WTC11 (cell line): ENCODE results near the gene INPP4B. TPM values are rescaled to one million over a fixed set of nuclear protein-coding genes. Genes with fewer than 3 reads are reported as not detected.

Source experiments
- ATAC-seq: fragments of 200-7000 bp; cut with Tn5 transposase; 2 replicates; pipeline ENCODE4 v1.10.0; 2021; ENCODE audit warnings: mild to moderate bottlenecking, moderate library complexity
- CTCF ChIA-PET: fragments of 300-600 bp; sonication (Branson Sonifier 250); formaldehyde crosslinking; loops from one replicate; lab custom pipeline; 2021; ENCODE audit warnings: antibody characterized with exemption; lab: Charles Lee
- POLR2A ChIA-PET: fragments of 350-600 bp; sonication (Branson Sonifier 250); formaldehyde crosslinking; loops from one replicate; lab custom pipeline; 2021; ENCODE audit warnings: antibody characterized with exemption; lab: Charles Lee
- DNase-seq: peaks from one replicate; pipeline ENCODE4 v3.0.0; 2021; ENCODE audit warnings: low spot score
- H3K27ac Mint-ChIP-seq: 2 replicates; pipeline ENCODE4 v1.8.0; 2021; ENCODE audit warnings: mixed read lengths
- H3K27me3 Mint-ChIP-seq: 2 replicates; pipeline ENCODE4 v1.8.0; 2021; ENCODE audit warnings: low read depth, mild to moderate bottlenecking, moderate library complexity, mixed read lengths
- H3K36me3 Mint-ChIP-seq: 2 replicates; pipeline ENCODE4 v1.8.0; 2021; ENCODE audit warnings: mixed read lengths
- H3K4me1 Mint-ChIP-seq: 2 replicates; pipeline ENCODE4 v1.8.0; 2022; ENCODE audit warnings: mixed read lengths
- H3K4me3 Mint-ChIP-seq: 2 replicates; pipeline ENCODE4 v1.8.0; 2021; ENCODE audit warnings: mild to moderate bottlenecking, moderate library complexity, mixed read lengths
- H3K9me3 Mint-ChIP-seq: 2 replicates; pipeline ENCODE4 v1.8.0; 2021; ENCODE audit warnings: mixed read lengths
- EMX1 ChIP-seq: fragments of 250-450 bp; sonication (Bioruptor Pico); IDR thresholded peaks from 2 replicates; pipeline ENCODE4 v1.8.0; 2021; ENCODE audit warnings: mild to moderate bottlenecking
- FOXP1 ChIP-seq: sonication (generic); formaldehyde crosslinking; IDR thresholded peaks from 2 replicates; pipeline ENCODE4 v1.8.0; 2022; ENCODE audit warnings: missing genetic modification reagents, mild to moderate bottlenecking, moderate library complexity, borderline replicate concordance
- FOXP4 ChIP-seq: sonication (generic); formaldehyde crosslinking; IDR thresholded peaks from 2 replicates; pipeline ENCODE4 v1.8.0; 2022; ENCODE audit warnings: mild to moderate bottlenecking, missing genetic modification reagents
- MAX ChIP-seq: sonication (generic); formaldehyde crosslinking; IDR thresholded peaks from 2 replicates; pipeline ENCODE4 v1.8.0; 2022; ENCODE audit warnings: mild to moderate bottlenecking, missing genetic modification reagents
- MLX ChIP-seq: sonication (generic); formaldehyde crosslinking; IDR thresholded peaks from 2 replicates; pipeline ENCODE4 v1.8.1; 2023; ENCODE audit warnings: mild to moderate bottlenecking, missing genetic modification reagents, moderate library complexity
- NFE2L1 ChIP-seq: sonication (generic); formaldehyde crosslinking; IDR thresholded peaks from 2 replicates; pipeline ENCODE4 v1.8.1; 2023; ENCODE audit warnings: missing genetic modification reagents
- PRRX2 ChIP-seq: fragments of 250-450 bp; sonication (Bioruptor Pico); IDR thresholded peaks from 2 replicates; pipeline ENCODE4 v1.8.0; 2021; ENCODE audit warnings: mild to moderate bottlenecking
- SMAD4 ChIP-seq: sonication (generic); formaldehyde crosslinking; IDR thresholded peaks from 2 replicates; pipeline ENCODE4 v1.8.0; 2022; ENCODE audit warnings: mild to moderate bottlenecking, missing genetic modification reagents
- STAT6 ChIP-seq: sonication (generic); formaldehyde crosslinking; conservative IDR thresholded peaks from 2 replicates; pipeline ENCODE4 v1.8.1; 2023; ENCODE audit warnings: mild to moderate bottlenecking, low read depth, missing genetic modification reagents, moderate library complexity
- TEAD1 ChIP-seq: sonication (generic); formaldehyde crosslinking; IDR thresholded peaks from 2 replicates; pipeline ENCODE4 v1.8.0; 2022; ENCODE audit warnings: mild to moderate bottlenecking, missing genetic modification reagents
- ZBTB43 ChIP-seq: sonication (generic); formaldehyde crosslinking; IDR thresholded peaks from 2 replicates; pipeline ENCODE4 v1.8.1; 2023; ENCODE audit warnings: mild to moderate bottlenecking, missing genetic modification reagents
- ZNF138 ChIP-seq: sonication (generic); formaldehyde crosslinking; conservative IDR thresholded peaks from 2 replicates; pipeline ENCODE4 v1.8.1; 2022; ENCODE audit warnings: mild to moderate bottlenecking, moderate library complexity, missing genetic modification reagents
- ZNF263 ChIP-seq: sonication (generic); formaldehyde crosslinking; IDR thresholded peaks from 2 replicates; pipeline ENCODE4 v1.8.1; 2022; ENCODE audit warnings: low read depth, mild to moderate bottlenecking, moderate library complexity, missing genetic modification reagents
- ZNF396 ChIP-seq: fragments of 250-450 bp; sonication (Bioruptor Pico); IDR thresholded peaks from 2 replicates; pipeline ENCODE4 v1.8.0; 2021; ENCODE audit warnings: mild to moderate bottlenecking, moderate library complexity, borderline replicate concordance
- total RNA-seq: library from RNA; stranded (reverse); gene quantifications from 3 replicates; pipeline ENCODE4 v1.2.3, GENCODE V29; 2021
- TF ChIP-seq, protein P1 (sequence below): fragments of 250-450 bp; sonication (Bioruptor Pico); IDR thresholded peaks from 2 replicates; pipeline ENCODE4 v1.9.0; 2021; ENCODE audit warnings: moderate library complexity, mild to moderate bottlenecking, inconsistent platforms, borderline replicate concordance
- TF ChIP-seq, protein P2 (sequence below): sonication (generic); formaldehyde crosslinking; IDR thresholded peaks from 2 replicates; pipeline ENCODE4 v1.8.0; 2022; ENCODE audit warnings: missing genetic modification reagents
- TF ChIP-seq, protein P3 (sequence below): sonication (generic); formaldehyde crosslinking; IDR thresholded peaks from 2 replicates; pipeline ENCODE4 v1.8.1; 2023; ENCODE audit warnings: mild to moderate bottlenecking, moderate library complexity, missing genetic modification reagents

INPP4B gene
- total RNA-seq, 1 experiment from 2014 or later = 0.92 TPM

GRCh38 chr4:142713282-142714030 is 132.6 kb downstream of the INPP4B start:
- Mint-ChIP-seq H3K9me3 (no peaks in the 10 kb centered on the region), H3K36me3 (no peaks in the 10 kb centered on the region), H3K4me1 (peaks cover 9% of the 10 kb centered on the region), H3K4me3 (no peak overlapping the region), H3K27me3 (no peaks in the 10 kb centered on the region), H3K27ac (no peak overlapping the region)
- no peak for DNase-seq
- ChIA-PET CTCF (no interaction called here), POLR2A (no interaction called here)
- ATAC-seq = peak; percentile 81
- TF ChIP-seq MAX (CRISPR knock-in tag) = no peak
- TF ChIP-seq FOXP1 (CRISPR knock-in tag) = no peak
- no peak for TF ChIP-seq EMX1 (CRISPR knock-in tag)
- TF ChIP-seq FOXP4 = no peak
- TF ChIP-seq, protein P1, sequence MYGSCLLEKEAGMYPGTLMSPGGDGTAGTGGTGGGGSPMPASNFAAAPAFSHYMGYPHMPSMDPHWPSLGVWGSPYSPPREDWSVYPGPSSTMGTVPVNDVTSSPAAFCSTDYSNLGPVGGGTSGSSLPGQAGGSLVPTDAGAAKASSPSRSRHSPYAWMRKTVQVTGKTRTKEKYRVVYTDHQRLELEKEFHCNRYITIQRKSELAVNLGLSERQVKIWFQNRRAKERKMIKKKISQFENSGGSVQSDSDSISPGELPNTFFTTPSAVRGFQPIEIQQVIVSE (CRISPR knock-in tag) = no peak
- TF ChIP-seq NFE2L1 (CRISPR knock-in tag) = no peak
- TF ChIP-seq MLX = no peak
- TF ChIP-seq ZNF138 = no peak
- TF ChIP-seq TEAD1 = no peak
- TF ChIP-seq, protein P2, sequence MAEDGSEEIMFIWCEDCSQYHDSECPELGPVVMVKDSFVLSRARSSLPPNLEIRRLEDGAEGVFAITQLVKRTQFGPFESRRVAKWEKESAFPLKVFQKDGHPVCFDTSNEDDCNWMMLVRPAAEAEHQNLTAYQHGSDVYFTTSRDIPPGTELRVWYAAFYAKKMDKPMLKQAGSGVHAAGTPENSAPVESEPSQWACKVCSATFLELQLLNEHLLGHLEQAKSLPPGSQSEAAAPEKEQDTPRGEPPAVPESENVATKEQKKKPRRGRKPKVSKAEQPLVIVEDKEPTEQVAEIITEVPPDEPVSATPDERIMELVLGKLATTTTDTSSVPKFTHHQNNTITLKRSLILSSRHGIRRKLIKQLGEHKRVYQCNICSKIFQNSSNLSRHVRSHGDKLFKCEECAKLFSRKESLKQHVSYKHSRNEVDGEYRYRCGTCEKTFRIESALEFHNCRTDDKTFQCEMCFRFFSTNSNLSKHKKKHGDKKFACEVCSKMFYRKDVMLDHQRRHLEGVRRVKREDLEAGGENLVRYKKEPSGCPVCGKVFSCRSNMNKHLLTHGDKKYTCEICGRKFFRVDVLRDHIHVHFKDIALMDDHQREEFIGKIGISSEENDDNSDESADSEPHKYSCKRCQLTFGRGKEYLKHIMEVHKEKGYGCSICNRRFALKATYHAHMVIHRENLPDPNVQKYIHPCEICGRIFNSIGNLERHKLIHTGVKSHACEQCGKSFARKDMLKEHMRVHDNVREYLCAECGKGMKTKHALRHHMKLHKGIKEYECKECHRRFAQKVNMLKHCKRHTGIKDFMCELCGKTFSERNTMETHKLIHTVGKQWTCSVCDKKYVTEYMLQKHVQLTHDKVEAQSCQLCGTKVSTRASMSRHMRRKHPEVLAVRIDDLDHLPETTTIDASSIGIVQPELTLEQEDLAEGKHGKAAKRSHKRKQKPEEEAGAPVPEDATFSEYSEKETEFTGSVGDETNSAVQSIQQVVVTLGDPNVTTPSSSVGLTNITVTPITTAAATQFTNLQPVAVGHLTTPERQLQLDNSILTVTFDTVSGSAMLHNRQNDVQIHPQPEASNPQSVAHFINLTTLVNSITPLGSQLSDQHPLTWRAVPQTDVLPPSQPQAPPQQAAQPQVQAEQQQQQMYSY (CRISPR knock-in tag) = no peak
- no peak for TF ChIP-seq STAT6 (CRISPR knock-in tag)
- no peak for TF ChIP-seq ZNF396 (CRISPR knock-in tag)

DNA sequence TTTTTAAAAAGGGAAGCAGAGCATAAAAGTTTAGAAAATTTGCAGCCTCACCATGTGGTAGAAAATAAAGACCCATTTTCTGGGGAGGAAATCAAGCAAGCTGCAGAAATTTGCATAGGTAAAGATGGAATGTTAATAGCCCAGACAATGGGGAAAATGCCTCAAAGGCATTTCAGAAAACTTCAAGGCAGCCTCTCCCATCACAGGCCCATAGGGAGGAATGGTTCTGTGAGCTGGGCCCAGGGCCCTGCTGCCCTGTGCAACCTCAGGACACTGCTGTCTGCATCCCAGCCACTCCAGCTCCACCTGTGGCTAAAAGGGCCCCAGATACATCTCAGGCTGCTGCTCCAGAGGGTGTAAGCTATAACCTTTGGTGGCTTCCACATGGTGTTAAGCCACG is 137.9 kb downstream of the INPP4B start:
- ChIA-PET CTCF (no interaction called here), POLR2A (no interaction called here)
- no peaks in the 10 kb centered on the region for H3K36me3 Mint-ChIP-seq
- H3K27ac Mint-ChIP-seq = no peak overlapping the region
- ATAC-seq (peak; percentile 92), DNase-seq (peak; percentile 12)
- H3K9me3 Mint-ChIP-seq = no peaks in the 10 kb centered on the region
- H3K4me1 Mint-ChIP-seq = no peaks in the 10 kb centered on the region; the same call in 1 of the 2 replicates
- no peak overlapping the region for H3K4me3 Mint-ChIP-seq
- TF ChIP-seq ZBTB43 (no peak), ZNF263 (CRISPR knock-in tag) (no peak), FOXP1 (CRISPR knock-in tag) (no peak), PRRX2 (CRISPR knock-in tag) (no peak), SMAD4 (CRISPR knock-in tag) (no peak)
- TF ChIP-seq, protein P3, sequence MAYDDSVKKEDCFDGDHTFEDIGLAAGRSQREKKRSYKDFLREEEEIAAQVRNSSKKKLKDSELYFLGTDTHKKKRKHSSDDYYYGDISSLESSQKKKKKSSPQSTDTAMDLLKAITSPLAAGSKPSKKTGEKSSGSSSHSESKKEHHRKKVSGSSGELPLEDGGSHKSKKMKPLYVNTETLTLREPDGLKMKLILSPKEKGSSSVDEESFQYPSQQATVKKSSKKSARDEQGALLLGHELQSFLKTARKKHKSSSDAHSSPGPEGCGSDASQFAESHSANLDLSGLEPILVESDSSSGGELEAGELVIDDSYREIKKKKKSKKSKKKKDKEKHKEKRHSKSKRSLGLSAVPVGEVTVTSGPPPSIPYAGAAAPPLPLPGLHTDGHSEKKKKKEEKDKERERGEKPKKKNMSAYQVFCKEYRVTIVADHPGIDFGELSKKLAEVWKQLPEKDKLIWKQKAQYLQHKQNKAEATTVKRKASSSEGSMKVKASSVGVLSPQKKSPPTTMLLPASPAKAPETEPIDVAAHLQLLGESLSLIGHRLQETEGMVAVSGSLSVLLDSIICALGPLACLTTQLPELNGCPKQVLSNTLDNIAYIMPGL (CRISPR knock-in tag) = no peak
- TF ChIP-seq, all 79 proteins: peak for 0
- H3K27me3 Mint-ChIP-seq = no peaks in the 10 kb centered on the region
